Measurements from ENCODE around the gene MT1X.

Gene MT1X

DNA sequence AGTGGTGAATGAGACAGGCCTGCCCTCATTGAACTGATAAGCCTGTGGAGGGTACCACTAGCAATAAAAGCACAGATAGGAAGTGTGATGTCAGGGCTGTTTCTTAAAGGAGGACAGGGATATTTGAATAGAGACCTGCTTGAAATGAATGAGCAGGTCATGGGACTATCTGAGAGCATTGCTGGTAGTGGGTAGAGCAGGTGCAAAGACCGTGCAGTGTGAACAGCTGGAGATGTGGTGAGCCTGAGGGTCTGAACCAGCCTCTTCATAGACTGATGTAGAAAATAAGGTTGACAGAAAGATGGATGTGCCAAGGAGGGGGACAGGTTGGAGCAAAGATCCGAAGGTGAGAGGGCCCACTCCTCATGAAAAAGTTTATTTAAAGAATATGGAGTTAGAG, 50.1 kb downstream of the MT1X start:
- TF ChIP-seq, protein P1, sequence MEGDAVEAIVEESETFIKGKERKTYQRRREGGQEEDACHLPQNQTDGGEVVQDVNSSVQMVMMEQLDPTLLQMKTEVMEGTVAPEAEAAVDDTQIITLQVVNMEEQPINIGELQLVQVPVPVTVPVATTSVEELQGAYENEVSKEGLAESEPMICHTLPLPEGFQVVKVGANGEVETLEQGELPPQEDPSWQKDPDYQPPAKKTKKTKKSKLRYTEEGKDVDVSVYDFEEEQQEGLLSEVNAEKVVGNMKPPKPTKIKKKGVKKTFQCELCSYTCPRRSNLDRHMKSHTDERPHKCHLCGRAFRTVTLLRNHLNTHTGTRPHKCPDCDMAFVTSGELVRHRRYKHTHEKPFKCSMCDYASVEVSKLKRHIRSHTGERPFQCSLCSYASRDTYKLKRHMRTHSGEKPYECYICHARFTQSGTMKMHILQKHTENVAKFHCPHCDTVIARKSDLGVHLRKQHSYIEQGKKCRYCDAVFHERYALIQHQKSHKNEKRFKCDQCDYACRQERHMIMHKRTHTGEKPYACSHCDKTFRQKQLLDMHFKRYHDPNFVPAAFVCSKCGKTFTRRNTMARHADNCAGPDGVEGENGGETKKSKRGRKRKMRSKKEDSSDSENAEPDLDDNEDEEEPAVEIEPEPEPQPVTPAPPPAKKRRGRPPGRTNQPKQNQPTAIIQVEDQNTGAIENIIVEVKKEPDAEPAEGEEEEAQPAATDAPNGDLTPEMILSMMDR (IDR thresholded peaks at IDR 0.05; ENCODE audit: control extremely low read depth, extremely low read depth, low read depth, missing control alignments) = no peak
- CTCF ChIA-PET = interaction anchor here (0.9 to 2.4 kb wide), 3 partner anchors 11 to 37 kb away, joined by 3 to 10 read pairs (median 3); no protein-coding TSS in a partner anchor
- DNase-seq (ENCODE audit: extremely low spot score) = peak; percentile 35
- POLR2A ChIA-PET = no interaction called here

DNA sequence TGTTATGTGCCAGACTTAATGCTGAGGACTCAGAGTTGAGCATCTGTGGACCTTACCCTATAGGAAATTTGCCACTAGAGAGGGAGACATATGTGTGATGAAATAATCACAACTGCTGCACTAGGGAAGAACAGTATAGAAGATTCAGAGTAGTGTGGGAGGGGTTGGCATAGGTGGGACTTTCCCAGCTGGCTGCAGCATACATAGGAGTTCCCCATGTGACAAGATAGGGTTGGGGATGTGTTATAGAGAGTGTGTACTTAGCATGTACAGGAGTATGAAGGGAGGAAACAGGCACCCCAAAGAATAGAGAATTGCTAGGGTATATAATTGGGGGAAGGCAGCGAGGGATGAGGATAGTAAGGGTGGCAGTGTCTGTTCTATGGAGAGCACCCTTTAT, 50.6 kb downstream of the MT1X start:
- DNase-seq (ENCODE audit: extremely low spot score) = no peak
- POLR2A ChIA-PET = no interaction called here
- CTCF ChIA-PET = interaction anchor here (0.9 to 2.4 kb wide), 4 partner anchors 10 to 60 kb away, joined by 3 to 10 read pairs (median 4); no protein-coding TSS in a partner anchor
- TF ChIP-seq, protein P1 (IDR thresholded peaks at IDR 0.05; ENCODE audit: control extremely low read depth, extremely low read depth, low read depth, missing control alignments) = no peak

Measured in GM10248 (cell line).